AG09309 (cell line): ENCODE measurements around the gene TTC28.
A peak's percentile ranks its signal among the peaks of the same experiment; 100 is the strongest.
"Not testable (repeated sequence)": the region's sequence is repeated elsewhere in the genome, so short reads cannot be mapped to it uniquely, and the experiment has no call there.

Experiments used
- DNase-seq: peaks from one replicate; pipeline ENCODE4 v3.0.0-alpha.2; 2010; ENCODE audit warnings: low read depth
- H3K4me3 ChIP-seq: 2 replicates; pipeline ENCODE4 v1.5.1; 2011; ENCODE audit warnings: mild to moderate bottlenecking, low read depth, low read length, moderate library complexity; ENCODE audit not compliant: control insufficient read depth
- TF ChIP-seq, protein P1 (sequence below): IDR thresholded peaks from 2 replicates; pipeline ENCODE4 v1.5.1; 2011; ENCODE audit warnings: mild to moderate bottlenecking, low read depth, low read length, inconsistent platforms; ENCODE audit not compliant: insufficient read depth, control insufficient read depth; ENCODE audit errors: missing control alignments

Gene TTC28

DNA sequence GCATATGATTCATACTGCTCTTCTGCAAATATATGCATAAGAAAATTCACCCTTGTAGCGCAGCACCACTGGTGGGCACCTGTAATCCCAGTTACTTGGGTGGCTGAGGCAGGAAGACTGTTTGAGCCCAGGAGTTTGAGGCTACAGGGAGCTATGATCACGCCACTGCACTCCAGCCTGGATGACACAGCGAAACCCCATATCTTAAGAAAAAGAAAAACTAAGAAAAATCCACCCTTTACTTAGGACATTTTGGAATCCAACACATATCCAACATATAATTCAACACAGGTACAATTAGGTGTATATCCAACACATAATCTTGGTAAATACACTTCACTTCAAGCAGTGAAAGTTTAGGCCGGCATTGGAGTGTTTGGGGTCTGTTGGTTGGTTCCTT is 505.1 kb downstream of the TTC28 start:
- DNase-seq = no peak
- TF ChIP-seq, protein P1, sequence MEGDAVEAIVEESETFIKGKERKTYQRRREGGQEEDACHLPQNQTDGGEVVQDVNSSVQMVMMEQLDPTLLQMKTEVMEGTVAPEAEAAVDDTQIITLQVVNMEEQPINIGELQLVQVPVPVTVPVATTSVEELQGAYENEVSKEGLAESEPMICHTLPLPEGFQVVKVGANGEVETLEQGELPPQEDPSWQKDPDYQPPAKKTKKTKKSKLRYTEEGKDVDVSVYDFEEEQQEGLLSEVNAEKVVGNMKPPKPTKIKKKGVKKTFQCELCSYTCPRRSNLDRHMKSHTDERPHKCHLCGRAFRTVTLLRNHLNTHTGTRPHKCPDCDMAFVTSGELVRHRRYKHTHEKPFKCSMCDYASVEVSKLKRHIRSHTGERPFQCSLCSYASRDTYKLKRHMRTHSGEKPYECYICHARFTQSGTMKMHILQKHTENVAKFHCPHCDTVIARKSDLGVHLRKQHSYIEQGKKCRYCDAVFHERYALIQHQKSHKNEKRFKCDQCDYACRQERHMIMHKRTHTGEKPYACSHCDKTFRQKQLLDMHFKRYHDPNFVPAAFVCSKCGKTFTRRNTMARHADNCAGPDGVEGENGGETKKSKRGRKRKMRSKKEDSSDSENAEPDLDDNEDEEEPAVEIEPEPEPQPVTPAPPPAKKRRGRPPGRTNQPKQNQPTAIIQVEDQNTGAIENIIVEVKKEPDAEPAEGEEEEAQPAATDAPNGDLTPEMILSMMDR = no peak
- H3K4me3 ChIP-seq = no peak overlapping the region

DNA sequence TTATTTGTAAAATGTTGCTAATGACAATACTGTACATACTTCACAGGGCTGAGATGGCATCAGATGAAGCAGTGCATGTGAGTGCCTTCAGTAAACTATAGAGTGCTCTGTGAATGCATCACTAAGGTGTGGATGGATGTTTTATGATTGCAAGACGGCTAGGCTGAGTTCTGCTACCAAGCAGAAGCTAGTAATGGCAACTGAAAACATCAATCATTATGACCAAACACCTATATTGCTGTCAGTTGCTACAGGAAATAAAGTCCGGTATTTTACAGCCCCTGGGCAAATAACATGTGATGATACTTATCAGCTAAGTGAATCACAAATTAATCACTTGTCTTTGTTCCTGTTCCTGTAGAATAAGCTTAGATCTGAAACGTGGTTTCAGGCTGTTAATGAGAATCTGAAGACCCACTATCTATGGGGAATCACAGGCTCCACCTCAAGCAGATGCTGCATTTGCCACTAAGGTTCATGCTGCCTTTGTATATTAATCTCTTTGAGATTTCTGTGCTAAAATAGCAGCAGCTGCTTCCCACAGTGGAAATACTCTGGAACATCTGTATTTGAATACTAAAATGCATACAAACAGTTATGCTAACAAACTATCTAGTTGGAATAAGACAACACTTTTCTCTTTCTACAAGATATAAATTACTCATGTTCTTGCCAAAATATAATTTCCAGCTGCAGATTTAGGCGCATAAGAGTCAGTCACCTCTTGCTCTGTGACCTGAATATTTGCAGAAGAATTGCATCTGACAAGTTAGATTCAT is 506.6 kb downstream of the TTC28 start:
- DNase-seq = no peak
- TF ChIP-seq, protein P1 = no peak
- H3K4me3 ChIP-seq = no peak overlapping the region

DNA sequence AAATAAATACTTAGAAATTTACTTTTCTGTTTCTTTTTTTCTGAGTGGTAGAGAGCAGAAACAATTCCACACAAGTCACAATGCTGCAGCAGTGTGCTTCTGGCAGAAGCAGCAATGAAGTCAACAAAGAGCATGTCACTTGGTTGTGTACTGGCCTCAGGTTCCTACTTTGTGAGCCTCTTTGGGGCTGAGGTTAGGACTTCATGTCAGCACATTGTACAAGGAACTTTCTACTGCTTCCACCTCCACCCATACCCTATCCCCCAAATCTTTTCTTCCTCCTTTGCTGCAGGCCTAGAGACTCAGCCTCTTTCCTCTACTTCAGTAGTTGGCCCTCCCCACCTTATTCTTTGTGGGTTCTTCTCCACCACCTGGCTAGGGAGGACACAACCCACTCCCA is 507.9 kb downstream of the TTC28 start:
- H3K4me3 ChIP-seq = no peak overlapping the region
- TF ChIP-seq, protein P1 = no peak
- DNase-seq = no peak

DNA sequence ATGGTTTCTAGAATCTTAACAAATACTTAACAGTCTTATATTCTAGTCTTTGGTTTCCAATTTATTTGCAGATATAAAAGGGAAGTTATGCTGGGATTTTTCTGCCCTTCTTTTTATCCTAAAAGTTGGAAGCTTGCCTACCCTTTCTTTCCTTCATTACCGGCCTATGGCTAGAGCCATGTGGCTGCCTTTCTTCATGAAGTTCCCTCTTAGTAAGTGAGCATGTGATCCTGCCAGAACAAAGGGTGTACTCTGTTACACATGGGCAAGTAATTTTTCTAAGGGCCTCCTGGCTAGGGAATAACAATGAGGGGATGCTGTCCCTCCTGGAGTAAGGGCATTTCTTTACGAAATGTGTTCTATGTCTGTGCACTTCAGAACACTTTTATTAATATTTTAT is 508.5 kb downstream of the TTC28 start:
- TF ChIP-seq, protein P1 = no peak
- H3K4me3 ChIP-seq = no peak overlapping the region
- no peak for DNase-seq

DNA sequence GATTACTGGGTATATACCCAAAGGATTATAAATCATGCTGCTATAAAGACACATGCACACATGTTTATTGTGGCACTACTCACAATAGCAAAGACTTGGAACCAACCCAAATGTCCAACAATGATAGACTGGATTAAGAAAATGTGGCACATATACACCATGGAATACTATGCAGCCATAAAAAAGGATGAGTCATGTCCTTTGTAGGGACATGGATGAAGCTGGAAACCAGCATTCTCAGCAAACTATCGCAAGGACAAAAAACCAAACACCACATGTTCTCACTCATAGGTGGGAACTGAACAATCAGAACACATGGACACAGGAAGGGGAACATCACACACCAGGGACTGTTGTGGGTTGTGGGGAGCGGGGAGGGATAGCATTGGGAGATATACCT is 510.3 kb downstream of the TTC28 start:
- H3K4me3 ChIP-seq, DNase-seq: not testable (repeated sequence)

DNA sequence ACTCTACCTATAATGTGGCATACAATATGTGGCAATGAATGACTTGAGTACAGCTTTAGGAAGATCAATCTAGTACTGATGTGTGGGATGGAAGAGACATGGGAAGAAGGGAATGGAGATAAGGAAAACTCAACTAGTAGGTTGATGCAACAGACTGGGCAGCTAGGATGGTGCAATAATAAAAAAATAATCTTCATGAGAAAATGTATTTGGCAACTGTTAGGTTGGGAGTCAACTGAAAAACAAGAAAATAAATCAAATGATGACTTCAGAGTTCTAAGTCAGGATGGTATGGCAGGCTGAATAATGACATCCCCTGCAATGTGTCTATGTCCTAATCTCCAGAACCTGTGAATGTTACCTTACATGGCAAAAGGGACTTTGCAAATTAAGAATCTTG is 523.8 kb downstream of the TTC28 start:
- DNase-seq = peak; percentile 25
- no peak overlapping the region for H3K4me3 ChIP-seq
- TF ChIP-seq, protein P1 = no peak

DNA sequence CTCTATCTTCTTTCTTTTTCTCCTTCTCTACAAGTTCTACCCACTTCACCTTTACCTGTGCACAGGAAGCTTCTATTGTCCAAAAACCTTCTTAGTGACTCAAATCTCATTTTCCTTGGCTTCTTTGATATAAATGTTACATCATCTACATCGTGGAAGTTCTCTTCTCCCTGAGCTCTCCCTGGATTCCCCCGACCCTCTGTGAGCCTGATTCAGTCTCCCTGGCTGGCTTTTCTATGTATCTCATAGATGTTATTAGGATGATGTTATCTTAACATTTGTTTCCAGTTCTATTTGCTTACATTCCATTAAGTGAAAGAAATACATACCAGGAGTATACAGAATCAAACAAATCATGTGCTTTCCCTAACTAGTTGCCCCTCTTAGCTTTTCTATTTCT is 524.8 kb downstream of the TTC28 start:
- DNase-seq = no peak
- TF ChIP-seq, protein P1 = no peak
- H3K4me3 ChIP-seq = no peak overlapping the region
